ENCODE data around the gene PSMB7. TPM values are rescaled to one million over a fixed set of nuclear protein-coding genes. Genes with fewer than 3 reads are reported as not detected.

Gene PSMB7
- polyA plus RNA-seq, 1 of the 3 experiments (the other 2 are of a cell fraction) = 357 TPM

GRCh38 chr9:124428751-124429529, 13.7 kb upstream of the PSMB7 start:
- Histone ChIP-seq H3F3A (replicated peaks; ENCODE audit: insufficient read depth) (no peaks in the 10 kb centered on the region), H3K27ac (ENCODE audit: low read depth in 2 of 2, low read length in 1 of 2) (no peak overlapping the region), H3K9ac (no peak overlapping the region), H3K79me2 (ENCODE audit: insufficient read depth) (no peaks in the 10 kb centered on the region), H3K27me3 (ENCODE audit: insufficient read depth) (no peaks in the 10 kb centered on the region), H3K9me3 (no peaks in the 10 kb centered on the region), H3K36me3 (replicated peaks in 1 of 2; ENCODE audit: control insufficient read depth in 1 of 2, insufficient read depth in 2 of 2, low read length in 1 of 2) (no peaks in the 10 kb centered on the region), H3K4me1 (ENCODE audit: control insufficient read depth in 1 of 2, insufficient read depth in 2 of 2, low read depth in 1 of 2, low read length in 1 of 2) (peaks cover 0 to 6% of the 10 kb centered on the region in 2 experiments; a peak in 1 of 4 replicates), H2AFZ (ENCODE audit: low read depth) (no peak overlapping the region), H3K9me2 (no peaks in the 10 kb centered on the region), H3K4me3 (ENCODE audit: low read depth in 2 of 2, low read length in 1 of 2) (no peak overlapping the region), H4K20me1 (ENCODE audit: insufficient read depth) (no peaks in the 10 kb centered on the region), H3K4me2 (no peak overlapping the region)
- WGBS (ENCODE audit: low lambda C conversion rate) = 76% methylated on average over 10 of the region's 28 CpGs
- CTCF ChIA-PET = interaction anchor here (1.1 to 3.6 kb wide), 5 partner anchors 11 to 122 kb away, joined by 4 to 14 read pairs (median 5); no protein-coding TSS in a partner anchor
- DNase-seq = no peak
- TF ChIP-seq RXRA (IDR thresholded peaks at IDR 0.05; ENCODE audit: borderline replicate concordance, low read depth) (no peak), CTCF (IDR thresholded peaks at IDR 0.05) (no peak), PBX3 (IDR thresholded peaks at IDR 0.05) (no peak), GATA2 (CRISPR knock-in tag; IDR thresholded peaks at IDR 0.05) (no peak), YY1 (IDR thresholded peaks at IDR 0.05; ENCODE audit: low read depth) (no peak), USF2 (IDR thresholded peaks at IDR 0.05; ENCODE audit: borderline replicate concordance, low read depth, low read length) (no peak)
- POLR2A ChIA-PET = no interaction called here

- Histone ChIP-seq H3K79me2 (ENCODE audit: insufficient read depth) (no peaks in the 10 kb centered on the region), H3K9me2 (no peaks in the 10 kb centered on the region), H3K4me2 (no peak overlapping the region), H3F3A (replicated peaks; ENCODE audit: insufficient read depth) (no peaks in the 10 kb centered on the region), H2AFZ (ENCODE audit: low read depth) (no peak overlapping the region), H3K27me3 (ENCODE audit: insufficient read depth) (no peaks in the 10 kb centered on the region), H3K27ac (ENCODE audit: low read depth in 2 of 2, low read length in 1 of 2) (no peak overlapping the region), H3K36me3 (replicated peaks in 1 of 2; ENCODE audit: control insufficient read depth in 1 of 2, insufficient read depth in 2 of 2, low read length in 1 of 2) (no peaks in the 10 kb centered on the region), H3K9ac (no peak overlapping the region), H3K4me1 (ENCODE audit: control insufficient read depth in 1 of 2, insufficient read depth in 2 of 2, low read depth in 1 of 2, low read length in 1 of 2) (peaks cover 0 to 6% of the 10 kb centered on the region in 2 experiments; a peak in 1 of 4 replicates), H3K9me3 (no peaks in the 10 kb centered on the region), H4K20me1 (ENCODE audit: insufficient read depth) (no peaks in the 10 kb centered on the region), H3K4me3 (ENCODE audit: low read depth in 2 of 2, low read length in 1 of 2) (no peak overlapping the region)
- ChIA-PET CTCF (no interaction called here), POLR2A (no interaction called here)
- no peak for DNase-seq
- 53% methylated on average over 4 of the region's 4 CpGs for WGBS (ENCODE audit: low lambda C conversion rate)
- no peak for TF ChIP-seq FOXM1 (IDR thresholded peaks at IDR 0.05; ENCODE audit: low read depth)
- TF ChIP-seq CHD2 (IDR thresholded peaks at IDR 0.05; ENCODE audit: low read length, partially characterized antibody) = no peak
- TF ChIP-seq FOSL2 (IDR thresholded peaks at IDR 0.05; ENCODE audit: borderline replicate concordance, low read depth) = no peak
- TF ChIP-seq GABPA (IDR thresholded peaks at IDR 0.05; ENCODE audit: low read depth) = no peak
Observed at GRCh38 chr9:124427281-124427680, 12.0 kb upstream of the PSMB7 start.
